ENCODE measurements around the gene IQSEC2.
A peak's percentile ranks its signal among the peaks of the same experiment; 100 is the strongest.

The IQSEC2 gene

DNA sequence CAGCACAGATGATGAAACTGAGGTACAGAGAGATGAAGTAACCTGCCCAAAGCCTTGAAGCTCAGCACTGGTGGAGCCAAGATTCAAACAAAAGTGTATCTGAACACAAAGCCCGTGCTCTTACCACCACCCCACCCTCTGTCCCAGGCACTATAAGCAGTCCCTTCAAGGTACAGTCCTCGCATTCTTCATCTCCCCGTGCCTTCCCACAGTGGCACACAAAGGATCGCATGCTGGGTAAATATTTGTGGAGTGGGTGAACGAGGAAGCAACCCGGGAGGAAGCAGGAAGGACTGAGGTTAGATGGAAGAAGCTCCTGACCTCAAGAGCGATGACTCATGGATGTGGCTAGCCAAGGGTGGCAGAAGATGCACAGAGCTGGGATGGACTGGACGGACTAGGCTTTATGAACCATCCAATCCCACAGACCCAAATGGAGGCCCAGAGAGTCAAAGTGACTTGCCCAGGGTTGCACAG lies 18.4 kb downstream of the IQSEC2 start:
- peak overlapping the region; percentile 43 for H3K27ac Mint-ChIP-seq
- DNase-seq (ENCODE audit: low spot score in 2 of 2): no peak
- H3K9me3 Mint-ChIP-seq: no peaks in the 10 kb centered on the region
- peaks cover 42% of the 10 kb centered on the region for H3K4me1 Mint-ChIP-seq
- peak overlapping the region; percentile 53 for H3K4me3 Mint-ChIP-seq
- peak; percentile 55 for ATAC-seq
- H3K36me3 Mint-ChIP-seq: peaks cover 6% of the 10 kb centered on the region

DNA sequence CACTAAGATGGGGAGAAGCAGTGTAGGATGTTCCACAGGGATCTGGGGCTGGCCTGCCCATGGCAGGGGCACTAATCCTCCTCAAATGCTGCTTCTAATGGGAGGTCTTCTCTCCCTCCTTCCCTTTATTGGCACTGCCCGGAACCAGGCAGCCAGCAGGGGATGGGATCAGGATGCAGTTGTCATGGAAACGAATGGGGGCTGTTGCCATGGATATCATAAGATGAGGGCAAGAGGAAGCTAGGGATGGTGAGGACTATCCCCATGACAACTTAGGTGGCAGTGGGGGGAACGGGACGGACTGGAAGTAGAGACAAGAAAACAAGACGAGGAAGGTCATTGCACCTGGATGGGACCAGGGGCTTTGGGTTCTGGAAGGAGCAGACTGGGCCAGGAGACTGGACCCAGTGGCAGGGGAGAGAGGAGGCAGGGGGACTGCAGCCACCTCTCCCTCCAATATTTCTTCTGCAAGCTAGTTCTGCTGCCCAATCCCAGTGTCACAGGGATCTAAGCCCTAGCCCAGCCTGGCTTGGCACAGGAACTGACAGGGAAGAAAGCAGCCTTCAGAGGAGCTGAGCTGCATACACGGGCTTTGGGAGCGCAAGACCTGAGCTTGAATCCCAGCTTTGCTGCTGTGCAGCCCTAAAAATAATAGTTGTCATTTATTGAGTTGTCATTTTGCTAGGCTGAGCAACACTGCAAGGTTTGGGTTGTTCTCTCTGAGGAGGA lies 19.0 kb downstream of the IQSEC2 start:
- no peaks in the 10 kb centered on the region for H3K9me3 Mint-ChIP-seq

GRCh38 chrX:53261355-53261972 lies 19.9 kb downstream of the IQSEC2 start:
- ATAC-seq: no peak
- H3K9me3 Mint-ChIP-seq: no peaks in the 10 kb centered on the region
- no peak overlapping the region for H3K4me3 Mint-ChIP-seq
- H3K4me1 Mint-ChIP-seq: peaks cover 42% of the 10 kb centered on the region
- peak overlapping the region; percentile 50 for H3K27ac Mint-ChIP-seq
- peaks cover 6% of the 10 kb centered on the region for H3K36me3 Mint-ChIP-seq
- DNase-seq (ENCODE audit: low spot score in 2 of 2): no peak

More for the DNA sequence above, 19.0 kb downstream of the IQSEC2 start:
- DNase-seq (ENCODE audit: low spot score in 2 of 2): no peak
- Mint-ChIP-seq H3K4me1 (peaks cover 42% of the 10 kb centered on the region), H3K36me3 (peaks cover 6% of the 10 kb centered on the region), H3K27ac (peak overlapping the region; percentile 50), H3K4me3 (peak overlapping the region; percentile 53)
- ATAC-seq: no peak

- H3K36me3 Mint-ChIP-seq: peaks cover 6% of the 10 kb centered on the region
- H3K4me3 Mint-ChIP-seq: no peak overlapping the region
- H3K9me3 Mint-ChIP-seq: no peaks in the 10 kb centered on the region
- DNase-seq (ENCODE audit: low spot score in 2 of 2): no peak
- ATAC-seq: no peak
- no peak overlapping the region for H3K27ac Mint-ChIP-seq
- peaks cover 42% of the 10 kb centered on the region for H3K4me1 Mint-ChIP-seq
Measured at GRCh38 chrX:53260836-53261235, 20.5 kb downstream of the IQSEC2 start.

DNA sequence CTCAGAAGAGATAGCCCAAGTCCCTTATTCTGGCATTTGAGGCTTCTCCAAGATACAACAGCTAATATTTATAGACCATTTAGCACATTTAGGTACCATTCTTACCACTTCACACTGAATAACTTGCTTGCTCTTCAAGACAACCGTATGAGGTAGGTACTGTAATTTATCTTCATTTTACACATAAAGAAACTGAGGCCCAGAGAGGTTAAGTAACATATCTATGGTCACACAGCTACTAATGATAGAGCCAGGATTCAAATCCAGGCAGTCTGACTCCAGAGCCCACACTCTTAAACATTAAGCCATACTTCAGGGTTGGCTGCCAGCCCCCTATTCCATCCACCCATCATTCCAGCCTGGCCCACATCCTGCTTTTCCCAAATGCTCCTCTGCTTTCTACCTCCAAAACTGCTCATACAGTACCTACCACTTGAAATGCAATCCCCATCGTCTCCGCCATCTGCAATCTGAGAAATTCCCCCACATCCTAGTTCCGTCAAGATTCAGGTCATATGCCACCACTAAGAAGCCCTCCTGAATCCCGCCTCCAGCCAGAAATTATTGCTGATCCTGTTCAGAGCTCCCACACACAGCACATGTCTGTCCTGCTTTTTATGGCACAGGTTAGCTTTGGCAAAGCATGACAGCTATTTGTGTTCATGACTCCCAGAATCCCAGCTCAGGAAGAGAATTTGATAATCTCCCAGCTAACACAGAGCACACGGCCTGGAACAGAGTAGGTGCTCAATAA lies 23.5 kb downstream of the IQSEC2 start:
- Mint-ChIP-seq H3K36me3 (no peaks in the 10 kb centered on the region), H3K27ac (no peak overlapping the region), H3K4me1 (peaks cover 17% of the 10 kb centered on the region), H3K9me3 (no peaks in the 10 kb centered on the region), H3K4me3 (no peak overlapping the region)
- DNase-seq (ENCODE audit: low spot score in 2 of 2): no peak
- no peak for ATAC-seq

DNA sequence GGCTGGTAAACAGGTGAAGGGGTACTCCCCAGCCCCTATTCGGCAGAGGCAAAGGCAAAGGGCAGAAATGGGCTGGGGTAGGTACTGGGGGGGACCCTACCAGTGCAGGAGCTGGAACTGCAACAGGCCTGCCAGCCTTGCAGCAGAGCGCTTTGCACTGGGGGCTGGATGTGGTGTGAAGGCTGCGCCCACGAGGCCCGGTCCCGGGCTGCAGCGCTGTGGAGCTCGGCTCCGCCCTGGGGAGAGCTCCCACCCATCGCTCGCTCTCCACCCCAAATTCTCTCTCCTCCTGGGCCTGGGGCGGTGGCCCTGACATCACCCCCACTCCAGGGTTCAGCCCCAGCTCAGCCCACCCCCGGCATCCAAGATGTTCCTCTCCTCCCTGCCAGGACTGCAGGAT lies 24.2 kb downstream of the IQSEC2 start:
- ATAC-seq (no peak), DNase-seq (ENCODE audit: low spot score in 2 of 2) (no peak)
- H3K4me3 Mint-ChIP-seq: no peak overlapping the region
- no peaks in the 10 kb centered on the region for H3K9me3 Mint-ChIP-seq
- H3K27ac Mint-ChIP-seq: no peak overlapping the region
- H3K36me3 Mint-ChIP-seq: no peaks in the 10 kb centered on the region
- peaks cover 10% of the 10 kb centered on the region for H3K4me1 Mint-ChIP-seq

- Mint-ChIP-seq H3K27ac (no peak overlapping the region), H3K4me3 (no peak overlapping the region), H3K9me3 (no peaks in the 10 kb centered on the region), H3K36me3 (no peaks in the 10 kb centered on the region), H3K4me1 (peaks cover 4% of the 10 kb centered on the region)
- DNase-seq (ENCODE audit: low spot score in 2 of 2): no peak
- ATAC-seq: no peak
Measured at GRCh38 chrX:53256446-53257041, 24.8 kb downstream of the IQSEC2 start.

DNA sequence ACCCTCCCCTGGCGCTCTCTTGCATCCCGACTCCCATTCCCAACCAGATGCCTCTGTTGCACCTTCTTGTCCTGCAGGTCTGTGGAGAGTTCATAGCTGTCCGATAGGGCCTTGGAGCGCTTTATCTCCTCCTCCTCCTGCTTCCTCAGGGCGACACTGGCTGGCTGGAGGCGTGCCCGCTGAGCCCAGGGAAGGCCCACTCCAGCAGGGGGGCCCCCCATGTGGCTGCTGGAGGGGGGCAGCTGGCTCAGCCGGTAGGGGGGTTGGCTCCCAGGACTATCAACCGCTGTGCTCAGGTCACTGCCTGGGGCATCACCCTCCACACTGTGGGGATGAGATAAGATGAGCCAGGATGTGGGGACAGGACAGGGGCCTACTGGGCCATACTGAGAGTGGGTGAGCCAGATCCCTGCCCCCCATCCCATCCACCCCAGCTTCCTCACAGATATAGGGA lies 25.6 kb downstream of the IQSEC2 start:
- H3K9me3 Mint-ChIP-seq: no peaks in the 10 kb centered on the region
- no peak overlapping the region for H3K4me3 Mint-ChIP-seq
- H3K4me1 Mint-ChIP-seq: no peaks in the 10 kb centered on the region
- H3K27ac Mint-ChIP-seq: no peak overlapping the region
- ATAC-seq: no peak
- no peaks in the 10 kb centered on the region for H3K36me3 Mint-ChIP-seq
- DNase-seq (ENCODE audit: low spot score in 2 of 2): no peak

DNA sequence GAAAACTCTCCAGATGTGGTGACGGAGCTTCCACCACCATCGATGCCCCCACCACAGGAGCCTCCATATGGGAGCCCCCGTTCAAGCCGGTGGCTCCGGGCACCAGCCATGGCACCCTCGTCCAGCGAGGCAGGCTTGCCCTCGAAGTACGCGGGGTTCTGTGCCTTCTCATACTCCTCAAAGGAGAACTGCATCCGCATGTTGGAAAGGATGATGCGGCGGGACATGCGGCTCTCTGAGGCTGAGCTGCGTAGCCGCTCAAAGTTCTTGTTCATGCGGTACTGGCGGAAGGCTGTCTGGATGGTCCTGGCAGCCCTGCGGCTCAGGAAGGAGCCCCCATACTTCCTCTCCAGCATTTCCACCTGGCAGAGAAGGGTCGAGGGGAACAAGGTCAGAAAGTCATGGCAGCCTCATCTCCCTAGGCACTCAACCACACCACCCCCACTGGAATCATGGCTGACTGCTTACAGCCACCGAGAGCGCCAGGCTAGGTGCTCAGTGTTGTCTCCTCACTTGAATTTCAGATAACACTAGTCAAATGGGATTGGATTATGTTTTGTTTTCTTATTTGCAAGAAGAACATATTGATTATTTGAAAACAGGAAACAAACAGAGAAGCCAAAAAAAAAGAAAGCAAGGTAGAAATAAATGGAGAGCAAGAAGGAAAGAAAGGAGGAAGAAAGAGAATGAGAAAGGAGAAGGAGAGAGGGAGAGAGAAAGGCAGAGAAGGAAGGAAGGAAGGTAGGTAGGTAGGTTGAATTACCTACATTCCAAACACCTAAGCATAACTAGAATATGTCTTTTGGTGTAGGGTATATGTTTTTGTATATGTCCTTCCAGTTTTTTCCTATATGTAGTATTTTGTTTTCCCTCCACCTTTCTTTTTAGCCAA lies 26.6 kb downstream of the IQSEC2 start:
- Mint-ChIP-seq H3K36me3 (no peaks in the 10 kb centered on the region), H3K9me3 (no peaks in the 10 kb centered on the region), H3K4me1 (no peaks in the 10 kb centered on the region), H3K27ac (no peak overlapping the region), H3K4me3 (no peak overlapping the region)
- DNase-seq (ENCODE audit: low spot score in 2 of 2) (no peak), ATAC-seq (no peak)

GRCh38 chrX:53253293-53254020 lies 27.9 kb downstream of the IQSEC2 start:
- no peaks in the 10 kb centered on the region for H3K4me1 Mint-ChIP-seq
- DNase-seq (ENCODE audit: low spot score in 2 of 2) (no peak), ATAC-seq (no peak)
- H3K36me3 Mint-ChIP-seq: no peaks in the 10 kb centered on the region
- H3K4me3 Mint-ChIP-seq: no peak overlapping the region
- no peaks in the 10 kb centered on the region for H3K9me3 Mint-ChIP-seq
- H3K27ac Mint-ChIP-seq: no peak overlapping the region

- ATAC-seq (no peak), DNase-seq (ENCODE audit: low spot score in 2 of 2) (no peak)
- Mint-ChIP-seq H3K9me3 (no peaks in the 10 kb centered on the region), H3K36me3 (peaks cover 3% of the 10 kb centered on the region), H3K27ac (no peak overlapping the region), H3K4me1 (no peaks in the 10 kb centered on the region), H3K4me3 (no peak overlapping the region)
Measured at GRCh38 chrX:53251307-53251706, 30.1 kb downstream of the IQSEC2 start.

DNA sequence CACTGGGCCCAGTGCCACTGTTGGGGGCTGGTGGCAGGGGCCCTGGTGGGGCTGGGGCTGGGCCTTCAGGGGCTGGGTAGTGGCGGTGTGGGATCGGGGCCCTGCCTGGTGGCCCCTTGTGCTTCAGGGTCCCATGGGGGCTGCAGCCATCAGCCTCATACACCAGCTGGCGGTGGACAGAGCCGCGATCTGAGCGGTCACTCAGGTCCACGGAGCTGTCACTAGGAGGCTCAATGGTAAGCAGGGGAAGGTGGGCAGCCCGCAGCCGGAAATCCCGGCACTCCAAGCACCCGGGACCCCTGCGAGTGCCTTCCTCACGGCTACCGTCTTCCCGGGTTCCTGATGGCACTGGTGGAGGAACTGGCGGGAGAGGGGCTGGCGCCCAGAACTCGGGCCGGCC lies 30.8 kb downstream of the IQSEC2 start:
- Mint-ChIP-seq H3K36me3 (peaks cover 4% of the 10 kb centered on the region), H3K27ac (no peak overlapping the region), H3K9me3 (no peaks in the 10 kb centered on the region), H3K4me1 (no peaks in the 10 kb centered on the region), H3K4me3 (no peak overlapping the region)
- DNase-seq (ENCODE audit: low spot score in 2 of 2) (no peak), ATAC-seq (no peak)

DNA sequence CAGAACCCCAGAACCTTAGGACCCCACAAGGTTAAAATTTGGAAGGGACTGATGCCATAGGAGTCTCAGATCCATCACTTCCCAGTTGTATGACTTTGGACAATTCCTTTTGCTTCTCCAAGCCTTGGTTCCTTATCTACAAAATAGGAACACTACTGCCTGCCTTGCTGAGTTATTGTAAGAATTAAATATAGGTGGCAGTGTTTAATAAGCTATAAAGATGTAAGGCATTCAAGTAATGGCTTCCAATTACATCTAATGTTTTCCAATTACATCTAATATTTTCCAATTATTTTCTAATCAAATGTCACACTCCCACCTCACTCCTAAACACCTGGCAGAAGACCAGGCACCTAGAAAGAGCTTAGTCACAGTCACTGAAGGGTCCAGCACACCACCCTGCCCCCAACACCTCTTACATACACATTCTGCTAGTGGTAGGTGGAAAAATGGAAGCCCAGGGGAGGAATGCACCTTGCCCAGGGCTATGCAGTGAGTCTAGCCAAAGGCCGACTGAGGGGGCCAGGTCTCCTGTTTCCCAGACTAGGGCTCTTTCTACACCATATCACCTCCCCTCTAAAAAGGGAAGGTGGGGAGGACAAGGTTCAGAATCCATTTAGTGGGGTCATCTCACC lies 31.9 kb downstream of the IQSEC2 start:
- H3K4me3 Mint-ChIP-seq: no peak overlapping the region
- H3K27ac Mint-ChIP-seq: no peak overlapping the region
- no peak for DNase-seq (ENCODE audit: low spot score in 2 of 2)
- H3K9me3 Mint-ChIP-seq: no peaks in the 10 kb centered on the region
- peaks cover 4% of the 10 kb centered on the region for H3K36me3 Mint-ChIP-seq
- H3K4me1 Mint-ChIP-seq: no peaks in the 10 kb centered on the region
- ATAC-seq: no peak

DNA sequence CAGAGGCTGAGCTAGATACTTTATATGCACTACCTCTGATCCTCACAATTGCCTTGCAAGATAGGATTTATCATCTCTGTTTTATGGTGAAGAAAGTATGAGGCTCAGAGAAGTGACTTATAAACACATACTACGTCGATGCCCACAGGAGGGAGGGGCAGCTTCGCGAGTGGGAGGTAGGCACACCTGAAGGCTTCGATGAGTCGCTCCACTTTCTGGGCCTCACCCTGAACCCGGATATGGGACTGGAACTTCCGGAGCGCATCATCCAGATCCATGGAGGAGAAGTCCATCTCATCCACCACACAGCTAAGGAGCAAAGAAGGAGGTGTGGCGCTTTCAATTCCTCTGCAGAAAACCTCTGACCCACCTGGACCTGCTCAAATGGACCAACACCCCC lies 33.5 kb downstream of the IQSEC2 start:
- DNase-seq (ENCODE audit: low spot score in 2 of 2): no peak
- H3K9me3 Mint-ChIP-seq: no peaks in the 10 kb centered on the region
- no peak for ATAC-seq
- H3K4me1 Mint-ChIP-seq: no peaks in the 10 kb centered on the region
- H3K27ac Mint-ChIP-seq: no peak overlapping the region
- no peak overlapping the region for H3K4me3 Mint-ChIP-seq
- H3K36me3 Mint-ChIP-seq: peaks cover 4% of the 10 kb centered on the region

Data from stimulated activated effector memory CD8-positive, alpha-beta T cell treated with anti-CD3 and anti-CD28 coated beads, Interleukin-12 subunit alpha, Interleukin-12 subunit beta, amount 100 ng/mL, for 72 hours (primary cell).